Effector memory CD4-positive, alpha-beta T cell (primary cell): ENCODE results near the gene USP50.

Experiments
- DNase-seq, 3 donors: peaks; one replicate each; pipeline ENCODE4 v3.0.0-alpha.2; 2020
- H3K27ac ChIP-seq: 2 replicates; pipeline ENCODE4 v1.7.0; 2013; ENCODE audit warnings: mild to moderate bottlenecking, low read length, moderate library complexity; ENCODE audit not compliant: insufficient read depth, poor library complexity, severe bottlenecking
- H3K27me3 ChIP-seq: replicated peaks from 2 replicates; pipeline ENCODE4 v1.7.0; 2013; ENCODE audit warnings: mild to moderate bottlenecking, low read length; ENCODE audit not compliant: insufficient read depth, control insufficient read depth, poor library complexity, severe bottlenecking
- H3K36me3 ChIP-seq: 2 replicates; pipeline ENCODE4 v1.7.0; 2013; ENCODE audit warnings: mild to moderate bottlenecking, low read length, moderate library complexity; ENCODE audit not compliant: control insufficient read depth, insufficient read depth
- H3K4me1 ChIP-seq: 2 replicates; pipeline ENCODE4 v1.7.0; 2013; ENCODE audit warnings: low read length, mild to moderate bottlenecking; ENCODE audit not compliant: control insufficient read depth, insufficient read depth, poor library complexity, severe bottlenecking
- H3K4me3 ChIP-seq: 2 replicates; pipeline ENCODE4 v1.7.0; 2013; ENCODE audit warnings: low read length, low read depth, mild to moderate bottlenecking; ENCODE audit not compliant: insufficient read depth, poor library complexity, severe bottlenecking
- H3K9me3 ChIP-seq: 2 replicates; pipeline ENCODE4 v1.7.0; 2013; ENCODE audit warnings: mild to moderate bottlenecking, low read length, moderate library complexity; ENCODE audit not compliant: control insufficient read depth

The USP50 gene

DNA sequence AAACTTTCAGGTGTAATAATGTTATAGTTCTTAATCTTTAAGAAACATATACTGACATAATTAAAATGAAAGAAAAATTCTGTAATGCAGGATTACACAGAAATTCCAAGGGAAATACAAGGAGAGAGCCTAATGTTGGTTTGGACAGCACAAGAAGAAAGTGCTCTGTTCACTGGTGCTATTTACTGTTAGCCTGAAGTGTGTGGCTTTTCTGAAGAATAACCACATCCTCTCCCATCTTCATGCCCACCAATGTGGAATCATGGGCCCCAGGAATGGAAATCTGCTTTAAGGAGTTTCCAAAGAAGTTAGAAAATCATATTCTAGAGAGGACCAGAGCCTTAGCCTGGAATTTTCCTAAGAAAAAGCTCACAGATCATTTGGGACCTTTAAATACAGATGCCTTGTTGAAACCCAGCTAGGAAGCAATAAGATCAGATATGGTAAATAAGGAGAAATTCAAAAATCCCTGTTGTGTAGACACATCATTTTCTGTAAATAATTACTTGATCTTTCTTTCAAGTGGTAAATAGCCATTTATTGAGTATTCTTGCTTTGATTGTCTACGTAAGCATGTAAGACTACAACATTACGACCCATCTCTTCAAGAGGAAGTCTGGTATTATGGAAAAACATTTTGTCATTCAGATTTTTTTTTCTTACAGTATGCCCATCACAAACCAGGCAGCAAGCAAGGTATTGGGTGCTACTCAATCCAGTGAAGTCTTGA is 10.3 kb upstream of the USP50 start:
- Histone ChIP-seq H3K4me3 (no peak overlapping the region), H3K27me3 (no peaks in the 10 kb centered on the region), H3K27ac (no peak overlapping the region), H3K9me3 (no peaks in the 10 kb centered on the region), H3K4me1 (no peaks in the 10 kb centered on the region), H3K36me3 (no peaks in the 10 kb centered on the region)
- DNase-seq = no peak

DNA sequence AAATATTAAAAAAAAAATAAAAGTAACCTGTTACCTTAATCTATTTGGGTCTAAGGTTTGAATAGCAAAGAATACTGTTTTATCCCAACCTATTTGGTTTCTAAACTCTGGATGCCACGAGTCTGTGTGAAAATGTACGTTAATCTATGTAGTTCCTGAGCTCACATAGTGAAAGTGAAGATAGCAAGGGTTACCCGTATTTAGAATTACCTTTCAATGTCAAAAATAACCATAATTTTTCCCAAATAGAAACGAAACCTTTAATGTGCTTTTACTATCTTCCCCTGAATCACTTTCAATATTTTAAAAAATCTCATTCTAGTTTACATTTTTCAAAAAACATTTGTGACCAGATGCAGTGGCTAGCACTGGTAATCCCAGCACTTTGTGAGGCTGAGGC is 5.8 kb upstream of the USP50 start:
- Histone ChIP-seq H3K36me3 (no peaks in the 10 kb centered on the region), H3K9me3 (no peaks in the 10 kb centered on the region), H3K4me1 (no peaks in the 10 kb centered on the region), H3K27me3 (no peaks in the 10 kb centered on the region), H3K4me3 (no peak overlapping the region), H3K27ac (no peak overlapping the region)
- no peak for DNase-seq

DNA sequence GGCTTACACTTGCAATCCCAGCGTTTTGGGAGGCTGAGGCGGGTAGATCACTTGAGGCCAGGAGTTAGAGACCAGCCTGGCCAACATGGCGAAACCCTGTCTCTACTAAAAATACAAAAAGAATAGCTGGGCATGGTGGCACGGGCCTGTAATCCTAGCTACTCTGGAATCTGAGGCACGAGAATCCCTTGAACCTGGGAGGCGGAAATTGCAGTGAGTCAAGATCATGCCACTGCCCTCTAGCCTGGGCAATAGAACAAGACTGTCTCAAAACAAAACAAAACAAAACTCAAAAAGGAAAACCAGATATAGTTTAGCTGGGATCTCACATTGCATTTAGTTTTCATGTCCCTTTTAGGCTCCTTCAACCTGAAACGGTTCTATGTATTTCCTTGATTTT is 2.9 kb upstream of the USP50 start:
- DNase-seq = no peak
- H3K27me3 ChIP-seq = no peaks in the 10 kb centered on the region
- H3K27ac ChIP-seq = no peak overlapping the region
- H3K4me1 ChIP-seq = no peaks in the 10 kb centered on the region
- no peaks in the 10 kb centered on the region for H3K9me3 ChIP-seq
- H3K4me3 ChIP-seq = no peak overlapping the region
- H3K36me3 ChIP-seq = no peaks in the 10 kb centered on the region

DNA sequence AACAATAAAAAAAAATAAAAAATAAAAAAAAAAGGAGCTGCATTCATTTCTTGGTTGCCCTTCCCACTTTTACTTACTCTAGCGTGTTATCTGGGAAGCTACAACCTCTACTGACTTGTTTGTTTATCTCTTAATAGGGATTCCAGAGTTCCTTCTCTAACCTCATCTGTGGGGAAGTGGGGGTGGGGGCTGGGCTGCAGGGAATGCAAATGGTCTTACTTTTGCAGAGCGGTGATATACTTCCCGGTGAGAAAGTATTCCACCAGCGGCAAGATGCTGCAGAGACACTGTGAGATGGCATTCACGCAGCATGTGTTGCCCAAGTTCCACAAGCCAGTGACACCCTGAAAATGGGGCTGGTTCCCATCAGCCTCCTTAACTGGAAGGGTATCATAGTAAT is 2.1 kb downstream of the USP50 start:
- Histone ChIP-seq H3K36me3 (no peaks in the 10 kb centered on the region), H3K27ac (no peak overlapping the region), H3K9me3 (no peaks in the 10 kb centered on the region), H3K4me1 (no peaks in the 10 kb centered on the region), H3K4me3 (no peak overlapping the region), H3K27me3 (no peaks in the 10 kb centered on the region)
- DNase-seq = no peak

DNA sequence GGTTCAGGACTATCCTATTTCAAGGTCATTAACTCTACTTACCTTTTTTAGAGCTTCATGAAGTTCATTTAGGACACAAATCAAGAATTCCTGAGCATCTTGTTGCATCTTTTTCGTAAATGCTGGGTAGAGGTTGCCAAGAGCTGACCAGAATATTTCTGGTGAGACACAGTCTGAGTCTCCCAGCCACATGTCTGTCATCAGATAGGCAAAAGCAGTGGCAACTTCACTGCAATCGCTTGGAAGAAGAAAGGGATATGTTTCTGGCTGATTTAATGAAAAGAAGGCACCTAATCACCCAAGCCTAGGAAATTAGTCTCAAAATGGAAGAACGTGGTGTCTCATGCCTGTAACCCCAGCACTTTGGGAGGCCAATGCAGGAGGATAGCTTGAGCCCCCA is 2.9 kb downstream of the USP50 start:
- Histone ChIP-seq H3K27me3 (no peaks in the 10 kb centered on the region), H3K36me3 (no peaks in the 10 kb centered on the region), H3K9me3 (no peaks in the 10 kb centered on the region), H3K4me1 (no peaks in the 10 kb centered on the region), H3K4me3 (no peak overlapping the region), H3K27ac (no peak overlapping the region)
- DNase-seq = no peak

DNA sequence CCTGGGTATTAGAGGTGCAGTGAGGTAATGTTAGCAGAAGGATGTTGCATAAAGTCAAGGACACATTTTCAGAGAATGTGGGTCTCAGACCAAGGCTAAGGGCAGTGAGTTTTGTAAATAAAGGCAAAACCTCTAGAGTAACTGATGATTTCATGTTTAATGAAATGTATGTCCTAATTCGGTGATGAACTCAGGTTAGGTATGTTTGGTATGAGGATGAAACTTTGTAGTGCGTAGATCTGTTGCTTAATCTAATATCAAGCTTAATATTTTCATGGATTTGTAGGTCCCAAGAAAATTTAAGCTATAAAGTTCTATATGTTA is 3.6 kb downstream of the USP50 start:
- DNase-seq = no peak
- Histone ChIP-seq H3K27me3 (no peaks in the 10 kb centered on the region), H3K4me1 (no peaks in the 10 kb centered on the region), H3K36me3 (no peaks in the 10 kb centered on the region), H3K27ac (no peak overlapping the region), H3K9me3 (no peaks in the 10 kb centered on the region), H3K4me3 (no peak overlapping the region)

DNA sequence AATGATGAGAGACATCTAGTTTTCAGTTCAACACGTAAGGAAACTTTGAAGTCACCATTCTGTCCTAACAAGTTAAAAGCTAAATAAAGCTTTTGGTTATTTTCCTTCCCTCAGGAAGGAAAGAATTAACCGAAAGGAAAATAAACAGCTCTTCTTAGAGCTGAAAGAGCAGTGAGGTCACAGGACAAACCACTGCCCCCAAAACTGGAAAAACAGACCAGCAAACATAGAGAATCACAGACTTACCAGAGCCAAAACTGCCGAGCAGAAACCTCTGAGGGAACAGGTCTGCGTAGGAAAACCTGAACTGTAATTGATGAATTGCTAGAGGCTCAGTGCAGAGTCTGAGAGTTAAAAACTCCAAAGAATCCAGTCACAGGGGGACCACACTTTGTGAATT is 14.7 kb downstream of the USP50 start:
- H3K9me3 ChIP-seq = no peaks in the 10 kb centered on the region
- no peak overlapping the region for H3K27ac ChIP-seq
- DNase-seq = no peak
- H3K36me3 ChIP-seq = no peaks in the 10 kb centered on the region
- no peaks in the 10 kb centered on the region for H3K4me1 ChIP-seq
- no peaks in the 10 kb centered on the region for H3K27me3 ChIP-seq
- H3K4me3 ChIP-seq = no peak overlapping the region

DNA sequence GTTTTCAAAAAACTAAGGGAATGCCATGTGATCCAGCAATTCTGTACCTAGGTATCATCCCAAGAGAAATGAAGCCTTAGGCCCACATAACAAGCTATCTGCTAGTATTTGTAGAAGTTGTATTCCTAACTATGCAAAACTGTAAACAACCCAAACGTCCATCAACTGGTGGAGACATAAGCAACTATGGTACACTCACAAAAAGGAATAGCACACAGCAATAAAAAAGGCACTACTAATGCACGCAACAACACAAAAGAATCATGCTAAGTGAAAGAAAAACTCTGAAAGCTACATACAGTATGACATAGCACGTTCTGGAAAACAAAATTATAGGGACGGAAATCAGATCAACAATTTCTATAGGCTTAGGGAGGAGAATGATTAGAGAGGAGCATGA is 15.3 kb downstream of the USP50 start:
- H3K4me1 ChIP-seq = no peaks in the 10 kb centered on the region

DNA sequence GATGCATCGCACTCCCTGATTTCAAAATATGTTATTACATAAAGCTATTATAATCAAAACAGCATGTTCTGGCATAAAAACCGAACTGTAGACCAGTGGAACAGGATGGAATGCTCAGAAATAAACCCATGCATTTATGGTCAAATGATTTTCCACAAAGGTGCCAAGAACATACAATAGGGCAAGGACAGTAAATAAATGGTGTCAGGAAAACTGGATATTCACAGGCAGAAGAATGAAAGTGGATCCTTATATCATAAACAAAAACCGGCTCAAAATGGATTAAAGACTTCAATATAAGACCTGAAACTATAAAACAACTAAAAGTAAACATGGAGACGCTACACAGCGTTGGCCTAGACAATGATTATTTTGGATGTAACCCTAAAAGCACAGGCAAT is 22.6 kb downstream of the USP50 start:
- no peak overlapping the region for H3K4me3 ChIP-seq
- no peak overlapping the region for H3K27ac ChIP-seq
- H3K4me1 ChIP-seq = no peaks in the 10 kb centered on the region
- no peaks in the 10 kb centered on the region for H3K9me3 ChIP-seq
- H3K27me3 ChIP-seq = no peaks in the 10 kb centered on the region
- no peaks in the 10 kb centered on the region for H3K36me3 ChIP-seq
- no peak for DNase-seq

More for the DNA sequence above, 15.3 kb downstream of the USP50 start:
- H3K9me3 ChIP-seq = no peaks in the 10 kb centered on the region
- no peaks in the 10 kb centered on the region for H3K27me3 ChIP-seq
- H3K27ac ChIP-seq = no peak overlapping the region
- H3K4me3 ChIP-seq = no peak overlapping the region
- H3K36me3 ChIP-seq = no peaks in the 10 kb centered on the region
- no peak for DNase-seq

DNA sequence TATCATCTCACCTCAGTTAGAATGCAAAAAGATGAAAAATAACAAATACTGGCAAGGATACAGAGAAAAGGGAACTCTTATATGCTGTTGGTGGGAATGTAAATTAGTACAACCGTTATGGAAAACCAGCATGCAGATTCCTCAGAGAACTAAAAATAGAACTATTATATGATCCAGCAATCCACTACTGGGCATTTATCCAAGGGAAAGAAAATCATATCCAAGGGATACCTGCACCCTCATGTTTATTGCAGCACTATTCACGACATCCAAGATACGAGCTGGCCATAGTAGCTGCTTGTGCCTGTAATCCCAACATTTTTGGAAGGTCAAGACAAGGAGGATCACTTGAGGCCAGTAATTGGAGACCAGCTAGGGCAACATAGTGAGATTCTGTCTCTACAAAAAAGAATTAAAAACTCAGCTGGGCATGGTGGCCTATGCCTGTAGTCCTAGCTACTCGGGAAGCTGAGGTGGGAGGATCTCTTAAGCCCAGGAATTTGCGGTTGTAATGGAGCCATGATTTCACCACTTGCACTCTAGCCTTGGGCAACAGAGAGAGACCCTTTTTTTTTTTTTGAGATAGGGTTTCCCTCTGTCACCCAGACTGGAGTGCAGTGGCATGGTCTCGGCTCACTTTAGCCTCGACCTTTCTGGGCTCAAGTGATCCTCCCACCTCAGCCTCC is 26.6 kb downstream of the USP50 start:
- Histone ChIP-seq H3K27me3 (no peaks in the 10 kb centered on the region), H3K4me3 (no peak overlapping the region), H3K4me1 (no peaks in the 10 kb centered on the region), H3K27ac (no peak overlapping the region), H3K36me3 (no peaks in the 10 kb centered on the region), H3K9me3 (no peaks in the 10 kb centered on the region)
- DNase-seq = no peak
